Activated CD8-positive, alpha-beta memory T cell treated with anti-CD3 and anti-CD28 coated beads, Interleukin-2, amount 50 U/mL, for 48 hours (primary cell): ENCODE results near the gene CACNA1I.

Experiments
- DNase-seq: peaks from one replicate; pipeline ENCODE4 v3.0.0-alpha.2; 2020

The CACNA1I gene

GRCh38 chr22:39627208-39627607, 56.7 kb downstream of the CACNA1I start:
- DNase-seq, result no peak

GRCh38 chr22:39627865-39628562, 57.5 kb downstream of the CACNA1I start:
- DNase-seq, result no peak

GRCh38 chr22:39628563-39629080, 58.1 kb downstream of the CACNA1I start:
- DNase-seq, result no peak

GRCh38 chr22:39629851-39630250, 59.3 kb downstream of the CACNA1I start:
- DNase-seq, result no peak

- no peak for DNase-seq
Measured at GRCh38 chr22:39630721-39631120, 60.2 kb downstream of the CACNA1I start.

- DNase-seq, result no peak
Measured at GRCh38 chr22:39631381-39632286, 61.1 kb downstream of the CACNA1I start.

GRCh38 chr22:39634530-39635405, 64.2 kb downstream of the CACNA1I start:
- peak; percentile 63 for DNase-seq

- DNase-seq, result no peak
Measured at GRCh38 chr22:39635719-39636118, 65.2 kb downstream of the CACNA1I start.

GRCh38 chr22:39638958-39639357, 68.4 kb downstream of the CACNA1I start:
- no peak for DNase-seq

GRCh38 chr22:39641660-39642310, 71.2 kb downstream of the CACNA1I start:
- DNase-seq, result no peak

GRCh38 chr22:39643311-39644083, 72.9 kb downstream of the CACNA1I start:
- DNase-seq, result no peak

GRCh38 chr22:39645532-39645931, 75.0 kb downstream of the CACNA1I start:
- no peak for DNase-seq

GRCh38 chr22:39646398-39647063, 76.0 kb downstream of the CACNA1I start:
- DNase-seq, result no peak

- no peak for DNase-seq
Measured at GRCh38 chr22:39647836-39648629, 77.5 kb downstream of the CACNA1I start.

- DNase-seq, result no peak
Measured at GRCh38 chr22:39648630-39648950, 78.0 kb downstream of the CACNA1I start.

- DNase-seq, result no peak
Measured at GRCh38 chr22:39649500-39650089, 79.0 kb downstream of the CACNA1I start.

- no peak for DNase-seq
Measured at GRCh38 chr22:39651053-39651996, 80.8 kb downstream of the CACNA1I start.

GRCh38 chr22:39652990-39653786, 82.6 kb downstream of the CACNA1I start:
- DNase-seq, result no peak
